K562 (cell line): Measurements from ENCODE around the gene DYRK1A. TPM values are rescaled to one million over a fixed set of nuclear protein-coding genes. Genes with fewer than 3 reads are reported as not detected.
A peak's percentile ranks its signal among the peaks of the same experiment; 100 is the strongest.

ENCODE experiments used
- ATAC-seq: fragments of 200-7000 bp; cut with Tn5 transposase; 3 replicates; pipeline ENCODE4 v1.9.1; 2020; ENCODE audit warnings: moderate library complexity
- BruUV-seq: library from RNA; stranded (reverse); fragments of 400-500 nt; replicated peaks from 2 replicates; lab custom pipeline; 2021; lab: Mats Ljungman, UMichigan
- CTCF ChIA-PET: fragments of 300-600 bp; formaldehyde crosslinking; extraction: SDS; loops from one replicate; lab custom pipeline; 2021; ENCODE audit warnings: low intra/inter-chr PET ratio; lab: Yijun Ruan, JAX
- POLR2A ChIA-PET: fragments of 300-600, 350-650 bp; sonication (Branson Sonifier 250); formaldehyde crosslinking; extraction: SDS; loops from one replicate; lab custom pipeline; 2021; ENCODE audit warnings: antibody characterized with exemption, inconsistent platforms; lab: Yijun Ruan, JAX
- DNase-seq, 4 experiments: peaks; one replicate each; pipeline versions ENCODE4 v3.0.0 to v3.0.0-alpha.2; 2011 to 2018; ENCODE audit warnings: low spot score in 3 of 4, mixed read lengths in 3 of 4; ENCODE audit errors: extremely low read depth in 1 of 4
- FAIRE-seq: peaks from 2 replicates; lab custom pipeline; 2011; peaks lifted over from hg19 to GRCh38; lab: Jason Lieb, UNC
- H2AFZ ChIP-seq: 2 replicates; pipeline ENCODE4 v1.6.0; 2011; ENCODE audit warnings: low read depth, low read length, control low read depth, inconsistent platforms
- H3K27ac ChIP-seq: fragments of 200-600 bp; 3 replicates; pipeline ENCODE4 v1.8.0; 2011; ENCODE audit warnings: low read depth, mild to moderate bottlenecking, control low read depth, inconsistent platforms, low read length, moderate library complexity, mixed read lengths; ENCODE audit errors: extremely low read depth
- H3K27me3 ChIP-seq, 2 experiments: fragments of 300-600 bp in 1 of 2; 2 replicates in 1 of 2; 3 replicates in 1 of 2; pipeline versions ENCODE4 v1.6.0 to v1.8.0; 2011; ENCODE audit warnings: inconsistent platforms in 2 of 2, low read length in 2 of 2, mild to moderate bottlenecking in 1 of 2, mixed read lengths in 1 of 2, moderate library complexity in 1 of 2; ENCODE audit not compliant: control insufficient read depth in 2 of 2, insufficient read depth in 2 of 2
- H3K36me3 ChIP-seq: fragments of 300-600 bp; 3 replicates; pipeline ENCODE4 v1.8.0; 2011; ENCODE audit warnings: mild to moderate bottlenecking, low read length, inconsistent platforms; ENCODE audit not compliant: control insufficient read depth, insufficient read depth
- H3K4me1 ChIP-seq, 2 experiments: fragments of 200-600 bp in 1 of 2; replicated peaks in 1 of 2; 2 replicates in 1 of 2; 3 replicates in 1 of 2; pipeline versions ENCODE4 v1.5.1 to v1.8.0; 2011; ENCODE audit warnings: inconsistent platforms in 2 of 2, low read length in 2 of 2, mild to moderate bottlenecking in 1 of 2, mixed read lengths in 1 of 2, moderate library complexity in 1 of 2; ENCODE audit not compliant: control insufficient read depth in 2 of 2, insufficient read depth in 2 of 2
- H3K4me2 ChIP-seq: 2 replicates; pipeline ENCODE4 v1.6.1; 2011; ENCODE audit warnings: low read length, control low read depth, inconsistent platforms, mixed read lengths; ENCODE audit not compliant: insufficient read depth
- H3K4me3 ChIP-seq: fragments of 200-600 bp; sonication (generic), shearing (Covaris generic); 2 replicates; pipeline ENCODE4 v1.5.1; 2016; ENCODE audit warnings: control low read depth, inconsistent platforms
- H3K79me2 ChIP-seq: fragments of 200-600 bp; 3 replicates; pipeline ENCODE4 v1.8.0; 2011; ENCODE audit warnings: low read length, inconsistent platforms; ENCODE audit not compliant: control insufficient read depth, insufficient read depth
- H3K9ac ChIP-seq, 2 experiments: 2 replicates each; pipeline versions ENCODE4 v1.6.0 to v1.6.1; 2011; ENCODE audit warnings: low read depth in 2 of 2, low read length in 2 of 2, control low read depth in 1 of 2, inconsistent platforms in 1 of 2, mild to moderate bottlenecking in 1 of 2, mixed read lengths in 1 of 2; ENCODE audit not compliant: insufficient read depth in 1 of 2
- H3K9me1 ChIP-seq: one replicate; pipeline ENCODE4 v1.6.0; 2011; ENCODE audit warnings: inconsistent platforms, mild to moderate bottlenecking, low read length, moderate library complexity; ENCODE audit not compliant: control insufficient read depth, insufficient read depth
- H3K9me3 ChIP-seq: replicated peaks from 2 replicates; pipeline ENCODE4 v1.5.1; 2011; ENCODE audit warnings: low read depth, low read length, inconsistent platforms; ENCODE audit not compliant: control insufficient read depth, insufficient read depth
- H4K20me1 ChIP-seq: replicated peaks from 2 replicates; pipeline ENCODE4 v1.6.1; 2011; ENCODE audit warnings: low read length, inconsistent platforms, mixed read lengths; ENCODE audit not compliant: control insufficient read depth, insufficient read depth
- GATA2 ChIP-seq: sonication (generic); formaldehyde crosslinking; IDR thresholded peaks from 2 replicates; pipeline ENCODE4 v1.4.0; 2020; ENCODE audit warnings: mild to moderate bottlenecking, missing genetic modification reagents
- HMG20B ChIP-seq: fragments of 250-450 bp; sonication (Bioruptor Pico); IDR thresholded peaks from 2 replicates; pipeline ENCODE4 v1.5.0; 2021; ENCODE audit warnings: mild to moderate bottlenecking
- NFIC ChIP-seq: fragments of 450-650 bp; IDR thresholded peaks from 2 replicates; pipeline ENCODE4 v1.6.1; 2017; ENCODE audit warnings: mild to moderate bottlenecking, inconsistent platforms
- SREBF2 ChIP-seq: sonication (generic); formaldehyde crosslinking; IDR thresholded peaks from 2 replicates; pipeline ENCODE4 v1.4.0; 2020; ENCODE audit warnings: mild to moderate bottlenecking, missing genetic modification reagents
- ZNF398 ChIP-seq: fragments of 250-450 bp; sonication (Bioruptor Pico); IDR thresholded peaks from 2 replicates; pipeline ENCODE4 v1.8.0; 2021; ENCODE audit warnings: moderate library complexity, mild to moderate bottlenecking, inconsistent platforms
- ZNF830 ChIP-seq: fragments of 250-450 bp; sonication (Bioruptor Pico); IDR thresholded peaks from 2 replicates; pipeline ENCODE4 v1.5.0; 2021; ENCODE audit warnings: mild to moderate bottlenecking
- WGBS: fragments of 100-300 bp; shearing (Covaris generic); methylation state at CpG from one replicate; pipeline ENCODE4 v1.1.6; 2016; ENCODE audit warnings: low coverage, mixed read lengths; ENCODE audit not compliant: insufficient coverage; ENCODE audit errors: missing lambda C conversion rate; 5-methylcytosine and 5-hydroxymethylcytosine counted together
- in situ Hi-C: fragments of 300-500 bp; cut with MboI; formaldehyde crosslinking; loops from 4 replicates; pipeline ENCODE4 v1.15.0; 2018; ENCODE audit warnings: inconsistent platforms, mixed read lengths
- intact Hi-C: fragments of 100-400 bp; cut with micrococcal nuclease; formaldehyde crosslinking; loops from 2 replicates; pipeline ENCODE4 v1.14.2; 2022
- polyA plus RNA-seq, 8 experiments: library from polyadenylated mRNA; depleted of rRNA in 4 of 8; stranded (reverse) in 5 of 8; unstranded in 3 of 8; fragments of >200 nt; fragmentation: Nextera tagmentation in 2 of 8; fragmentation: Illumina TruSeq in 1 of 8; extraction: Ambion mirVana in 2 of 8; extraction: Trizol in 1 of 8; gene quantifications; 2 replicates each; pipeline versions ENCODE4 v1.2.1 to v1.2.3, GENCODE V29; 2011 to 2014; ENCODE audit warnings: inconsistent platforms in 1 of 8, missing spikeins in 1 of 8
- total RNA-seq, 7 experiments: library from RNA; depleted of rRNA in 6 of 7; stranded (reverse); fragments of >200 nt in 6 of 7; fragmentation: Illumina TruSeq in 2 of 7; extraction: Trizol in 2 of 7; gene quantifications; 2 replicates each; pipeline versions ENCODE4 v1.2.1 to v1.2.3, GENCODE V29; 2011 to 2021; ENCODE audit warnings: low replicate concordance in 1 of 7
- TF ChIP-seq, protein P1 (sequence below): sonication (generic); formaldehyde crosslinking; IDR thresholded peaks from 2 replicates; pipeline ENCODE4 v1.8.0; 2022; ENCODE audit warnings: missing genetic modification reagents, mild to moderate bottlenecking, borderline replicate concordance

DYRK1A gene
- total and polyA plus RNA-seq, 9 of the 15 experiments (the other 6 are each of a cell fraction or from before 2014, with no cell fraction given) = 3.7 to 64.8 (median 42.3) TPM

DNA sequence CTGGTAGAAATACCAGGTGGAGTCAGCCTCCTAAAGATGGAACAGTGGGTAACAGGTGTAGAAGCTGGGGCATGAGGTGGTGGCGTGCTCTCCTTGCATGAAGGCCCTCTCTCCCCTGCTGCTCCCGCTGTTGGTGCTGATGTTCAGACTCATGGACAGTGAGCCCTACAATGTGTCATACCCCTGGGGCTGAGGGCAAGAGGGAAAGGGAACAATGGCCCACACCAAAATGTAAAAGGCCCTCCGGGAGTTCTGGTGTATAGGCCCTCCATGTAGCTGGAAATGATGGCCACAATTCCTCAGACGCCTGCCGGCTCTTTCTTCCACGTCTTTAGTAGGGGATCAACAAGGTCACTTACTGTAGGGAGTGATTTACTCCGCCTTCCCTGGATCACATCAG is 194.9 kb downstream of the DYRK1A start:
- Histone ChIP-seq H3K4me3 (no peak overlapping the region), H3K4me1 (peaks cover 30 to 43% of the 10 kb centered on the region in 2 experiments), H3K4me2 (no peak overlapping the region), H4K20me1 (no peaks in the 10 kb centered on the region), H3K27me3 (no peaks in the 10 kb centered on the region), H3K27ac (no peak overlapping the region), H3K9me3 (peaks cover 10% of the 10 kb centered on the region), H3K9me1 (no peaks in the 10 kb centered on the region), H3K9ac (no peak overlapping the region), H3K79me2 (peaks cover 10% of the 10 kb centered on the region), H3K36me3 (no peaks in the 10 kb centered on the region), H2AFZ (peak overlapping the region; percentile 60; the same call in 1 of the 2 replicates)
- 75% methylated on average over 7 of the region's 7 CpGs for WGBS
- in situ Hi-C loops (no loop called here), intact Hi-C loops (loop anchor here (5.0 to 10.0 kb wide), 2 partner anchors 99 to 337 kb away; no protein-coding TSS in a partner anchor)
- no peak for FAIRE-seq
- no peak for DNase-seq
- no TSS peak for BruUV-seq
- POLR2A ChIA-PET = interaction anchor here (0.9 kb wide), 1 partner anchor 21 kb away, joined by 3 read pairs; no protein-coding TSS in a partner anchor
- no peak for ATAC-seq
- CTCF ChIA-PET = no interaction called here
- TF ChIP-seq ZNF398 (CRISPR knock-in tag) (no peak), GATA2 (no peak), ZNF830 (CRISPR knock-in tag) (no peak), SREBF2 (no peak), NFIC (no peak), HMG20B (CRISPR knock-in tag) (no peak)
- TF ChIP-seq, protein P1, sequence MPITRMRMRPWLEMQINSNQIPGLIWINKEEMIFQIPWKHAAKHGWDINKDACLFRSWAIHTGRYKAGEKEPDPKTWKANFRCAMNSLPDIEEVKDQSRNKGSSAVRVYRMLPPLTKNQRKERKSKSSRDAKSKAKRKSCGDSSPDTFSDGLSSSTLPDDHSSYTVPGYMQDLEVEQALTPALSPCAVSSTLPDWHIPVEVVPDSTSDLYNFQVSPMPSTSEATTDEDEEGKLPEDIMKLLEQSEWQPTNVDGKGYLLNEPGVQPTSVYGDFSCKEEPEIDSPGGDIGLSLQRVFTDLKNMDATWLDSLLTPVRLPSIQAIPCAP (CRISPR knock-in tag) = no peak
